ENCODE data around the gene MAT2B. TPM values are rescaled to one million over a fixed set of nuclear protein-coding genes. Genes with fewer than 3 reads are reported as not detected.

MAT2B gene
- total and polyA plus RNA-seq, 9 of the 15 experiments (the other 6 are each of a cell fraction or from before 2014, with no cell fraction given), result 32.0 to 57.7 (median 43.6) TPM

GRCh38 chr5:163505368-163506094 lies at the start of gene MAT2B (continued):
- TF ChIP-seq PHTF2 (CRISPR knock-in tag; IDR thresholded peaks at IDR 0.05) (no peak), HNRNPUL1 (IDR thresholded peaks at IDR 0.05; ENCODE audit: low read length) (no peak), SMARCA5 (IDR thresholded peaks at IDR 0.05) (no peak), FOXK1 (CRISPR knock-in tag; IDR thresholded peaks at IDR 0.05; ENCODE audit: borderline replicate concordance) (peak; percentile 69; the same call in 1 of the 2 replicates), HOXB6 (CRISPR knock-in tag; IDR thresholded peaks at IDR 0.05; ENCODE audit: borderline replicate concordance) (no peak), MCM2 (IDR thresholded peaks at IDR 0.05; ENCODE audit: low read depth) (no peak), ZNF764 (CRISPR knock-in tag; IDR thresholded peaks at IDR 0.05; ENCODE audit: low read depth) (no peak), KLF13 (tag; IDR thresholded peaks at IDR 0.05; ENCODE audit: borderline replicate concordance, low read depth) (no peak), SETDB1 (IDR thresholded peaks at IDR 0.05; ENCODE audit: low read length) (no peak), ZNF12 (CRISPR knock-in tag; IDR thresholded peaks at IDR 0.05) (no peak; the same call in 1 of the 2 replicates), RBM17 (IDR thresholded peaks at IDR 0.05; ENCODE audit: borderline replicate concordance, low read depth, low read length) (no peak), CBFA2T2 (conservative IDR thresholded peaks at IDR 0.05) (0 out of 2 replicates have a peak, but pooled peaks have one; percentile 6), HBP1 (CRISPR knock-in tag; IDR thresholded peaks at IDR 0.05) (no peak), PML (IDR thresholded peaks at IDR 0.05; ENCODE audit: low read length) (peak; percentile 76; the same call in 1 of the 2 replicates), FUS (optimal IDR thresholded peaks at IDR 0.05; ENCODE audit: low read depth, low read length) (peak; percentile 65), TCF7L2 (IDR thresholded peaks at IDR 0.05; ENCODE audit: low read depth, low read length) (no peak), ZNF584 (CRISPR knock-in tag; IDR thresholded peaks at IDR 0.05; ENCODE audit: low read depth) (no peak), ILF3 (IDR thresholded peaks at IDR 0.05; ENCODE audit: borderline replicate concordance) (no peak), PCBP1 (IDR thresholded peaks at IDR 0.05; ENCODE audit: low read depth, low read length, poor library complexity, severe bottlenecking) (peak; percentile 57), TARDBP (IDR thresholded peaks at IDR 0.05) (no peak), BHLHE40 (IDR thresholded peaks at IDR 0.05; ENCODE audit: low read length) (no peak), CTCFL (IDR thresholded peaks at IDR 0.05; ENCODE audit: borderline replicate concordance, insufficient read depth, low read depth, low read length, poor library complexity, severe bottlenecking) (peak; percentile 79), EGR1 (conservative IDR thresholded peaks at IDR 0.05) (peak; percentile 93), ESRRA (IDR thresholded peaks at IDR 0.05; ENCODE audit: borderline replicate concordance, low read depth) (peak; percentile 72; the same call in 1 of the 2 replicates), MECOM (CRISPR knock-in tag; IDR thresholded peaks at IDR 0.05) (no peak), MIER1 (IDR thresholded peaks at IDR 0.05; ENCODE audit: low read depth) (no peak), POLR2H (tag; IDR thresholded peaks at IDR 0.05; ENCODE audit: low read depth) (peak; percentile 87)

Measured in K562 (cell line).